Measurements from ENCODE around the gene ABLIM3.

DNA sequence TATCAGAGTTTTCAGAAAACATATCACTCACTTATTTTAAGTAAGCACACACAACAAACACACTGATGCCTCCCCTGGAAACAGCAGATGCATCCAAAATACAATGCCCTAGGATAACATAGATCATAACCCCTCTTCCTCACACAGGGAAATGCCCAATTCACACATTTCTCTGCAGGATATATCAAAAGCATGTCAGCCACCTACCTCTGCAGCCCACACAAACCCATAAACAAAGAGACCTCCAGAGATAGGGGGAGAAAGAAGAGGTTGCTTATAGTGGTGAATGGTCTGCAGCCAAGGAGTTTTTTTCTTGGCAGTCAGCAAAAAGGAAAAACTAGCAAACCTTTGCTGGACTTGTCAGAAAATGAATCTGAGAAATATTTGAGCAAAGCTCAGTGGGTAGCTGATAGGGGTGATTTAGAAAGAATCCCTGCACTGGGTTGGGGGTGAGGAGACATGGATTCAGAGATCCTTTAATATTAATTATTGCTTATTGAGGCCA is 36.1 kb downstream of the ABLIM3 start:
- TF ChIP-seq, protein P1, sequence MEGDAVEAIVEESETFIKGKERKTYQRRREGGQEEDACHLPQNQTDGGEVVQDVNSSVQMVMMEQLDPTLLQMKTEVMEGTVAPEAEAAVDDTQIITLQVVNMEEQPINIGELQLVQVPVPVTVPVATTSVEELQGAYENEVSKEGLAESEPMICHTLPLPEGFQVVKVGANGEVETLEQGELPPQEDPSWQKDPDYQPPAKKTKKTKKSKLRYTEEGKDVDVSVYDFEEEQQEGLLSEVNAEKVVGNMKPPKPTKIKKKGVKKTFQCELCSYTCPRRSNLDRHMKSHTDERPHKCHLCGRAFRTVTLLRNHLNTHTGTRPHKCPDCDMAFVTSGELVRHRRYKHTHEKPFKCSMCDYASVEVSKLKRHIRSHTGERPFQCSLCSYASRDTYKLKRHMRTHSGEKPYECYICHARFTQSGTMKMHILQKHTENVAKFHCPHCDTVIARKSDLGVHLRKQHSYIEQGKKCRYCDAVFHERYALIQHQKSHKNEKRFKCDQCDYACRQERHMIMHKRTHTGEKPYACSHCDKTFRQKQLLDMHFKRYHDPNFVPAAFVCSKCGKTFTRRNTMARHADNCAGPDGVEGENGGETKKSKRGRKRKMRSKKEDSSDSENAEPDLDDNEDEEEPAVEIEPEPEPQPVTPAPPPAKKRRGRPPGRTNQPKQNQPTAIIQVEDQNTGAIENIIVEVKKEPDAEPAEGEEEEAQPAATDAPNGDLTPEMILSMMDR (conservative IDR thresholded peaks at IDR 0.05; ENCODE audit: low read length): no peak
- no peak for TF ChIP-seq EZH2phosphoT487 (IDR thresholded peaks at IDR 0.05; ENCODE audit: borderline replicate concordance)
